Measurements from ENCODE around the gene ITGB5.
"Not testable (repeated sequence)": the region's sequence is repeated elsewhere in the genome, so short reads cannot be mapped to it uniquely, and the experiment has no call there.

Gene ITGB5

DNA sequence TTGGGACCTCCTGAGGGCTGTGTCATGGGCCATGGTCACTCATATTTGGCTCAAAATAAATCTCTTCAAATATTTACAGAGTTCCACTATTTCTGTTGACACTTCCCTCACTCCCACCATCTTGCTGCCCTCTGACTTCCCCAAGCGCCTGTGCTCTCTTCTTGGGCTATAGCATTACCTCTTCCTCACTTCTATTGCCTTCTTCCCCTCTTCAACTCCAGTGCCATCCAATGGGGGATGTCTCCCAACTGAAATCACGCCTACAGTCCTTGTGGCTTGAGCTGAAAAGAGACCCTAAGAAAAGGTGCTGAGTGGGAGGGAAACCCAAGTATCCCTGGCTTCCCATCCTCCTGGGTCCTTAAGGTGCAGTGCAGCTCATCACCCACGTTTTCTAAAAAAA, 135.1 kb downstream of the ITGB5 start:
- no peak for DNase-seq (ENCODE audit: low spot score)

DNA sequence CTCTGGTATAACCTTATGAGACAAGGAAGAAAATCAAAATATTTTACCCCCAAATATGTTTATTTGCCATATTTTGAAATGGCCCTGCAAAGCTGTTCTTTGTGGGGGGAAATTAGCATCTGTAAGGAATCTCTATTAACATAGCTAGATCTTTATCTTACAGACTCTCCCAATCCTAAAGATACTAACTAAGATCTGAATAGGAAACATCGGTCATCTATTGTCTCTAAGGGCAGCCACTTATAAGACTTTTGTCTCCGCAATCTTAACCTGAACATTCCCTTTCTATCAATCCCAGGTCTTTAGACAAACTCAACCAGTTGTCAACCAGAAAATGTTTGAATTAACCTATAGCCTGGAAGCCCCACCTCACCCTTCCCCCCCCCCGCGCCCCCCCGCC, 135.7 kb downstream of the ITGB5 start:
- no peak for DNase-seq (ENCODE audit: low spot score)

DNA sequence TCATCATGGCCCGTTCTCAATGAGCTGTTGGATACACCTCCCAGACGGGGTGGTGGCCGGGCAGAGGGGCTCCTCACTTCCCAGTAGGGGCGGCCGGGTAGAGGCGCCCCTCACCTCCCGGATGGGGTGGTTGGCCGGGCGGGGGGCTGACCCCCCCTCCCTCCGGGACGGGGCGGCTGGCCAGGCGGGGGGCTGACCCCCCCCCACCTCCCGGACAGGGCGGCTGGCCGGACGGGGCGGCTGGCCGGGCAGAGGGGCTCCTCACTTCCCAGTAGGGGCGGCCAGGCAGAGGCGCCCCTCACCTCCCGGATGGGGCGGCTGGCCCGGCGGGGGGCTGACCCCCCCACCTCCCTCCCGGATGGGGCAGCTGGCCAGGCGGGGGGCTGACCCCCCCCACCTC, 137.3 kb downstream of the ITGB5 start:
- DNase-seq (ENCODE audit: low spot score) = not testable (repeated sequence)

DNA sequence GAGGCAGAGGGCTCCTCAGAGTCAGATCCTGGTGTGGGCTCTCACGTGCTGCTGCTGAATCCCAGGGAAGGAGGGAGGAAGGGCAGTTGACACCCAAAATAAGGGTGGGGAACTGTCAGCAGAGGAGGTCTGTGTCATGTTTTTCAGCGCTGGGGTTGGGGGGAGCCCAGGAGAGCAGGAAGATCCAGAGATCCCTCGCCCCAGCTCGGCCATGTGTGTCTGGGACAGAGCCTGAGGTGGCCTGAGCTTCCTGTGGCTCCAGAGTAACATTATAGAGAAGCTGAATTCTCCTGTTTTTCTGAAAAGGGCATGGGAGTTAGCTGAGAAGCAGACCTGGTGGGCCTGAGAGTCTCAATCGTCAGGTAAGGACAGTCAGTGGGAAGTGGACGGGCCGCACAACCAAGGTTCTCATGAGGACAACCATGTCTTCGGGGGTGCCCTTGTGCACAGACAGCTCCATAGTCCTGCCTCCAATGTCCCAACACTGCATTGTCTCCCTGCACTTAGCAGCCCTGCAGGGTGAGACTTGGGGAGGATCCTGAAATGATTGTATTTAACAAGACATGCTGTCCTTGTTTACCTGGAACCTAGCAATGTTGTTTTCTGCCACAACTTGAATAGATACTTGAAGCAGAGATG, 138.5 kb downstream of the ITGB5 start:
- DNase-seq (ENCODE audit: low spot score) = no peak

DNA sequence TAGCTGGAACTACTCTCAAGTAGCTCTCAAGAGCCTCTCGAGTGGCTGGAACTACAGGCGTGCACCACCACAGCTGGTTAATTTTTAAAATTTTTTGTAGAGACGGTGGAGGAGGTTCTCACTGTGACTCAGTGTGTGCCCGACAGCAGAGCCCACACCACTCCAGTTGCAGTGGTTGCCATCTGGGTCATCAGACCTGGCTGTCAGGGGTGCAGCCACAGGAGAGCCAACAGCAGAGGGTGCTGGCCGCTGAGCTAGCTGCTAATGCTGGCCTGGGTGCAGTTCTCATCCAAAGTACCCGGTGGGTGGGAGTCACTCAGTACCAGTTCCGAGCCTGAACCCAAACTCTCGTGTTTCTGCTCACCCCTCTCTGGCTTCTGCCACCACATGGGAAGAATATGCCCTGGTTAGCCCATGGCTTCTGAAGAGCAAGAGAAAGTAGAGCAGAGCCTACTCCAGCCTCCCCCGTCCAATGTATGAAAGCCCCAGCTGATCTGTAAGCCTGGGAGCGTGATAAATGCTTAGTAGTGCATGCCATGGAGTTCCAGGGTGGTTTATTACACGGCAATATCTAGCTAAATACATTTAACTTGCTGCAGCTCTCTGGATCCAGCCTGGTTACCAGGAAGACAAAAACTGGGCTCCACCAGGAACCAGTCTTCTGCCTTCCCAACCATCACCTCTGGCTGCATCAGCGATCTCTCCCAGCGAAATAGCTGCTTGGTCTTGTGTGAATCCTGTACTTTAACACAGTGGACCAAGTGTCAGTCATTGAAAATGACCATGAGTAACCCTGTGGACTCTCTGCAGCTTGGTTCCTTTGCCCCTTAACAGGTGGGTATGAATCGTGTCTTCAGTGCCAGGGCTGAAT, 139.8 kb downstream of the ITGB5 start:
- no peak for DNase-seq (ENCODE audit: low spot score)

DNA sequence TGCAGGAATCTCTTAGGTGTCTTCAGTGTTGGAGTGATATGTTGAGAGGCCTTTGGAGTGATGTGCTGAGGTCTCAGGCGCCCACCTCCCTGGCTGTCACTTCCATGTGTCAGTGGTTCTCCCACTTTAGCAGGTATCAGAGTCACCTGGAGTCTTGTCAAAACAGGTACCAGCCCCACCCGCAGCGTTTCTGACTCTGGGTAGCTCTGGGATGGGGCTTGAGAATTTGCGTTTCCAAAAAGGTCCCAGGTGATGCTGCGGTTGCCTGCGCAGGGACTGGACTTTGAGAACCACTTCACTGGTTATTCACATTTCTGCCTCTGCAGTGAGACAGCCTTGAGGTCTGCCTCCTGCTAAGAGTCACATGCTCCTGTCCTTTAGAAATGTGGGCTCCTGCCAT, 141.4 kb downstream of the ITGB5 start:
- DNase-seq (ENCODE audit: low spot score) = no peak

DNA sequence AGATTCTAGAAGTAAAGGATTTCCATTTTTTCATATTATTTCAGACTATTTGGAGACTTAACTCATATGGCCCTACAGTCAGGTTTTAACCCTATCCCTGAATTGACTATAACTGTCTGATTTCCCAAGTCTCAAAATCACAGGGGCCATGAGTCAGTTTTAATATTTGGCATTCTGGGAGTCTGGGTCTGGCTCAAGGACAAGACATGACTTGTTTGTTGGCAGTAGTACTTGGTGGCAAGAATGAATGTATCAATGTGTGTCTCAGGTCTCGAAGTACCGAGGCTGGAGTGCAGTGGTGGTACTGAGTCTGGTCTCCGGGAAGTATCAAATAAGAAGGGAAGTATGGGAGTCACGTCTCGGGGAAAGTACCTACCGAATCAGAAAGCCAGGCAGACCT, 146.1 kb downstream of the ITGB5 start:
- DNase-seq (ENCODE audit: low spot score) = no peak

DNA sequence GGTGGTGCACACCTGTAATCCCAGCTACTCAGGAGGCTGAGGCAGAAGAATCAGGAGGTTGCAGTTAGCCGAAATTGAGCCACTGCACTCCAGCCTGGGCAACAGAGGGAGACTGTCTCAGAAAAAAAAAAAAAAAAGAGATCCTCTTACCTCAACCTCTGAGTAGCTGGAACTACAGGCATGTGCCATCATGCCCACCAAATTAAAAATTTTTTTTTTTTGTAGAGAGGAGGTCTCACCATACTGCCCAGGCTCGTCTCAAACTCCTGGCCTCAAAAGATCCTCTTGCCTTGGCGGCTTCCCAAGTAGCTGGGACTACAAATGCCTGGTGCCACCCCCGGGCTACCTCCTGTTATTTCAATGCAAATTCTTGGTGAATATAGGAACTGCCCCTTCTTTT, 155.4 kb downstream of the ITGB5 start:
- DNase-seq (ENCODE audit: low spot score) = no peak

DNA sequence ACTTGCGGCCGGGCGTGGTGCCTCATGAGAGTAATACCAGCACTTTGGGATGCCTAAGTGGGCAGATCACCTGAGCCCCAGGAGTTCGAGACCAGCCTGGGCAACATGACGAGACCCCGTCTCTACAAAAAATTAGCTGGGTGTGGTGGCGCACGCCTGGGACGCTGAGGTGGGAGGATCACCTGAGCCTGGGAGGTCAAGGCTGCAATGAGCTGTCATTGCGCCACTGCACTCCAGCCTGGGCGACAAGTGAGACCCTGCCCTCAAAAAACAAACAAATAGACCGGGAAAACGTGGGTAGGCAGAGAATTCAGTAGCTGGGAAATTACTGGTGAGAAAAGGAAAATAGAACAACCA, 156.2 kb downstream of the ITGB5 start:
- DNase-seq (ENCODE audit: low spot score) = no peak

DNA sequence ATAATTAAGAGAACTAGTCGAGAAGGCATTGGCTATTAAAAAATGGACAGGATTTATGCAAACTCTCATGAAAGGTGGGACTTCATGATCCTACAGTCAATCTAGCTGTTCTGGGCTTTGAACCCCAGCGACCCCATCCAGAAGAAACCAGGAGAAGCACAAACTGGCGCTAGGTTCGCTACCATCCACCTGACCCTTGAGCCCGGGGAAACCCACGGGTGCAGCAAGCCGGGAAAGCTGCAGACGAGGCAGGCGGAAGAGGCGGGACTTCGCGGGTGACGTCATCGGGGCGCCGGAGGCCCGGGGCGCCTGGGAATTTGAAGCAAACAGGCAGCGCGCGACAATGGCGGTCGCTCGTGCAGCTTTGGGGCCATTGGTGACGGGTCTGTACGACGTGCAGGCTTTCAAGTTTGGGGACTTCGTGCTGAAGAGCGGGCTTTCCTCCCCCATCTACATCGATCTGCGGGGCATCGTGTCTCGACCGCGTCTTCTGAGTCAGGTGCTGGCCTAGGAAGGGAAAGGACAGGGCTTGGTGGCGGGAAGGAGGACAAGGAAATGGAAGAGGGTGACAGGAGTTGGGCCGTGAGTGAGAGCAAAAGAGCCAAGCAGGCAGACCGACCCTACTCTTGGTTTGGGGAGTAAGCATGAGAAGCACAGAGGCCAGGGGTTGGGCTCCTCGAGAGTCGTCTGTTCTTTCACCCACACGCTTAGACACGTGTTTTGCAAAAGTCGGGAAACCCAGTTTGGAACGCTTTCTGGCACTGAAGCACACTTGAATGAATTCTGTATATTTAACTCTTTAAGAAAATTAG, 156.8 kb downstream of the ITGB5 start, which contains the start of gene UMPS:
UMPS (plus strand) TSS at position 324 of the 812 bp plus-strand sequence; CDS start at position 344, 20 bp downstream.
- peak; percentile 64 for DNase-seq (ENCODE audit: low spot score)

DNA sequence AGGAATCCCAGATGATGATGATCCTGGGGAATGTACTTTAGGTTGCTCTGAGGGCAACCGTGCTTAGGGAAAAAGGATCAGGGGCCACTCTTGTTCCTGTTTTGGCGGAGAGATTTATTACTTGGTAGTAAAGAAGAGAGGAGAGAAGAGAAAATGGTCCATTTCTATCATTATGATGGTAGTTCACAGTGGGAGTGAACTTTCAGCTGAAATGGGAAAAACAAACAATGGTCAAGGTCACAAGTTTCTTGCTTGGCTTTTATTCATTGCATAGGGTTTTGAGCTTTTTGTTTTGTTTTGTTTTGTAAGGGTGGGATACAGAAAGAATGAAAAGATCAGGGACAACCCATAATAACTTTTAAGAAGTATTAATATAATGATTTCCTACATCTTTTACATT, 164.6 kb downstream of the ITGB5 start:
- DNase-seq (ENCODE audit: low spot score) = no peak

DNA sequence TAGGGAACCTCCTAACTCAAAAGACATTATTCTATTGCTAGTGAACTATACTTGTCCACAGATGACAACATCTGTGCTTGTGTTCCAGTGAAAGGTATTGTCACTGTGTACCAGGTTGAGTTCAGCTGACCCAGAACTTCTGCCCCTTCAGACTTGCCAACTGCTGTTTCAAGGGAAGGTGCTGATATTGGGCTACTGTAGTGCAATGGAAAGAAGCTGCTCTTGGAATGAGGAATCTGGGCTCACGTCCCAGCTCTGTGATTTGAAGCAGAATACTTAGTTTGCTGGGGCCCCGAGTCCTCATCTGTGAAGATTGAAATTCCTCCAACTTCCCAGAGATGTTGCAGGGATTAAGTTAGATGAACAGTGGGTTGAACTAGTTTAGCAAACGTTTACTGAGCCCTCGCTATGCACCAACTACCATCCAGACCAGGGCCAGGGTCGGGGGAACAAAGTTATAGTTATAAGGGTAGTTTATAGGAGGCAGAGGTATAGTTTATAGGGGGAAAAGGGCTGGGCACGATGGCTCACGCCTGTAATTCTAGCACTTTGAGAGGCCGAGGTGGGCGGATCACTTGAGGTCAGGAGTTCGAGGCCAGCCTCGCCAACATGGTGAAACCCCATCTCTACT, 172.8 kb downstream of the ITGB5 start:
- DNase-seq (ENCODE audit: low spot score) = no peak

Measured in kidney capillary endothelial cell (primary cell).